HG02759 (cell line): ENCODE results near the gene CXCL14.

Experiments used
- ATAC-seq: cut with Tn5 transposase; IDR thresholded peaks from one replicate; pipeline ENCODE4 v1.9.1; 2021; ENCODE audit warnings: mild to moderate bottlenecking, moderate library complexity; ENCODE audit not compliant: unreplicated experiment

CXCL14 gene

GRCh38 chr5:135568923-135569360 is 9.8 kb downstream of the CXCL14 start:
- no peak for ATAC-seq

- no peak for ATAC-seq
These were observed 10.5 kb downstream of the CXCL14 start for GRCh38 chr5:135568246-135568645.

- ATAC-seq: no peak
These were observed 11.1 kb downstream of the CXCL14 start for GRCh38 chr5:135567661-135568060.

GRCh38 chr5:135566422-135567400 is 12.1 kb downstream of the CXCL14 start:
- ATAC-seq: no peak

GRCh38 chr5:135565725-135566421 is 12.9 kb downstream of the CXCL14 start:
- peak; percentile 67 for ATAC-seq

- no peak for ATAC-seq
These were observed 13.5 kb downstream of the CXCL14 start for GRCh38 chr5:135565266-135565665.

- no peak for ATAC-seq
These were observed 14.5 kb downstream of the CXCL14 start for GRCh38 chr5:135564331-135564730.

- no peak for ATAC-seq
These were observed 17.5 kb downstream of the CXCL14 start for GRCh38 chr5:135561266-135561665.

GRCh38 chr5:135560858-135561257 is 17.9 kb downstream of the CXCL14 start:
- peak; percentile 98 for ATAC-seq

GRCh38 chr5:135559354-135559753 is 19.4 kb downstream of the CXCL14 start:
- ATAC-seq: no peak

GRCh38 chr5:135557076-135557838 is 21.5 kb downstream of the CXCL14 start:
- ATAC-seq: no peak

GRCh38 chr5:135556620-135557019 is 22.2 kb downstream of the CXCL14 start:
- no peak for ATAC-seq

GRCh38 chr5:135555530-135555929 is 23.3 kb downstream of the CXCL14 start:
- ATAC-seq: no peak

GRCh38 chr5:135553688-135554462 is 24.9 kb downstream of the CXCL14 start:
- no peak for ATAC-seq

- ATAC-seq: peak; percentile 72
These were observed 27.0 kb downstream of the CXCL14 start for GRCh38 chr5:135551593-135552447.

GRCh38 chr5:135549413-135549812 is 29.4 kb downstream of the CXCL14 start:
- ATAC-seq: no peak

- no peak for ATAC-seq
These were observed 31.1 kb downstream of the CXCL14 start for GRCh38 chr5:135547590-135548254.

- no peak for ATAC-seq
These were observed 31.9 kb downstream of the CXCL14 start for GRCh38 chr5:135546912-135547311.

GRCh38 chr5:135546101-135546500 is 32.7 kb downstream of the CXCL14 start:
- no peak for ATAC-seq
